T-helper 2 cell treated with Interferon-gamma antibody and Interleukin-4, amounts not matched to agents 100 ng/mL and 5 ng/mL, for 36 hours (primary cell): ENCODE data around the gene COL4A2. TPM values are rescaled to one million over a fixed set of nuclear protein-coding genes. Genes with fewer than 3 reads are reported as not detected.

ENCODE experiments used
- intact Hi-C: fragments of 100-400 bp; cut with micrococcal nuclease; formaldehyde crosslinking; loops from one replicate; pipeline ENCODE4 v1.15.1; 2023
- total RNA-seq: library from RNA; stranded (reverse); gene quantifications from 2 replicates; pipeline ENCODE4 v1.2.3, GENCODE V29; 2022

The COL4A2 gene
- total RNA-seq, 1 donor from 2014 or later, result not detected

GRCh38 chr13:110272227-110272626 lies 34.9 kb upstream of the COL4A2 start:
- intact Hi-C loops, result no loop called here

GRCh38 chr13:110272651-110273050 lies 34.4 kb upstream of the COL4A2 start:
- intact Hi-C loops, result no loop called here

- intact Hi-C loops, result no loop called here
Observed at GRCh38 chr13:110273254-110273653, 33.8 kb upstream of the COL4A2 start.

- intact Hi-C loops, result no loop called here
Observed at GRCh38 chr13:110274687-110275086, 32.4 kb upstream of the COL4A2 start.

- intact Hi-C loops, result no loop called here
Observed at GRCh38 chr13:110275931-110276552, 31.0 kb upstream of the COL4A2 start.

GRCh38 chr13:110276553-110276950 lies 30.5 kb upstream of the COL4A2 start:
- intact Hi-C loops, result no loop called here

GRCh38 chr13:110277357-110277975 lies 29.6 kb upstream of the COL4A2 start:
- intact Hi-C loops, result no loop called here

GRCh38 chr13:110278859-110279258 lies 28.2 kb upstream of the COL4A2 start:
- intact Hi-C loops, result no loop called here

GRCh38 chr13:110279684-110280083 lies 27.4 kb upstream of the COL4A2 start:
- intact Hi-C loops, result loop anchor here (1.0 kb wide), 1 partner anchor 17 kb away; no protein-coding TSS in a partner anchor

- intact Hi-C loops, result loop anchor here (1.0 kb wide), 1 partner anchor 18 kb away; no protein-coding TSS in a partner anchor
Observed at GRCh38 chr13:110280231-110280813, 26.8 kb upstream of the COL4A2 start.

- intact Hi-C loops, result loop anchor here (1.0 kb wide), 1 partner anchor 19 kb away; no protein-coding TSS in a partner anchor
Observed at GRCh38 chr13:110280985-110281688, 25.9 kb upstream of the COL4A2 start.

GRCh38 chr13:110281736-110282135 lies 25.3 kb upstream of the COL4A2 start:
- intact Hi-C loops, result no loop called here

GRCh38 chr13:110282316-110282841 lies 24.7 kb upstream of the COL4A2 start:
- intact Hi-C loops, result no loop called here

GRCh38 chr13:110283736-110284517 lies 23.2 kb upstream of the COL4A2 start:
- intact Hi-C loops, result no loop called here

GRCh38 chr13:110284779-110285484 lies 22.2 kb upstream of the COL4A2 start:
- intact Hi-C loops, result no loop called here

- intact Hi-C loops, result no loop called here
Observed at GRCh38 chr13:110285991-110286832, 20.9 kb upstream of the COL4A2 start.

- intact Hi-C loops, result no loop called here
Observed at GRCh38 chr13:110286833-110287819, 20.0 kb upstream of the COL4A2 start.

GRCh38 chr13:110289174-110289573 lies 17.9 kb upstream of the COL4A2 start:
- intact Hi-C loops, result no loop called here
